ENCODE data around the gene SLC7A5. TPM values are rescaled to one million over a fixed set of nuclear protein-coding genes. Genes with fewer than 3 reads are reported as not detected.
A peak's percentile ranks its signal among the peaks of the same experiment; 100 is the strongest.
"Not testable (repeated sequence)": the region's sequence is repeated elsewhere in the genome, so short reads cannot be mapped to it uniquely, and the experiment has no call there.

Gene SLC7A5
- total RNA-seq, 2 experiments from 2014 or later = 337 to 354 TPM

GRCh38 chr16:87830673-87831420, 38.5 kb downstream of the SLC7A5 start:
- no peak for ATAC-seq
- H3K4me3 Mint-ChIP-seq = no peak overlapping the region
- no peaks in the 10 kb centered on the region for H3K4me1 Mint-ChIP-seq
- DNase-seq = peak; percentile 21
- peaks cover 44% of the 10 kb centered on the region for H3K36me3 Mint-ChIP-seq (ENCODE audit: low read depth)
- intact Hi-C loops (cut with DNase I, micrococcal nuclease) = no loop called here
- H3K27ac Mint-ChIP-seq = peak overlapping the region; percentile 31
- H3K9me3 Mint-ChIP-seq (ENCODE audit: low read depth) = no peaks in the 10 kb centered on the region
- H3K27me3 Mint-ChIP-seq = no peaks in the 10 kb centered on the region
- CTCF ChIA-PET = no interaction called here
- POLR2A ChIA-PET = no interaction called here

DNA sequence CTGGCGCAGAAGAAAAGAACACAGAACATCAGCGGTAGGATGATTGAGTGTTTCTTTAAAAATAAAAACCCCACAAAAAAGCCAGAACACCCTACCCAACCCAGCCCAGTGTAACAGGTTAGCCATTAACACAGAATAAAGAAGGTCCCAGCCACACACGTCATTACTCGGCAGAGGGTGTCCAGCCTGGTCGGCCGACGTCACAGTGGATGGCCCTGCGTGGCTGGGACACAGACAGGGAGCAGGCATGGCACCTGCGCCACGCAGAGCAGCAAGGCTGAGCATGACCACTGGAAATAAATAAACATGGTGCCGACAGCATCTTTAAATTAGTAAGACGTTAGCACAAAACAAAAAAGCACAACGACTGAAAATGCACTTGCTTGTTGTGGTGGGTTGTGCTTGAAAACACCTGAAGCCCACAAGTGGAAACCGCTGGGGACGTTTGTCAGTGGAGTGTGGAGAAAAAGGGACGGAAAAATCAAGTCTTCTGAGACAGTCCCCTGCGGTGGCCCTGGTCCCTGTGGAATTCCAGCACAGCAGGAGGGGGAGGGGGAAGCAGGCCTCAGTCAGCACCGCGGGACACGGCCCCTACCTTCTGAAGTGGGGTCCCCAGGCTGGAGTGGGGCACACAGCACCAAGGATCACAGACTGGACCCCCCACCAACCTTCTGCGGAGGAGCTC, 39.2 kb downstream of the SLC7A5 start:
- H3K4me1 Mint-ChIP-seq = no peaks in the 10 kb centered on the region
- H3K4me3 Mint-ChIP-seq = no peak overlapping the region
- DNase-seq = no peak
- no peaks in the 10 kb centered on the region for H3K27me3 Mint-ChIP-seq
- CTCF ChIA-PET = no interaction called here
- ATAC-seq = no peak
- no peaks in the 10 kb centered on the region for H3K9me3 Mint-ChIP-seq (ENCODE audit: low read depth)
- H3K36me3 Mint-ChIP-seq (ENCODE audit: low read depth) = peaks cover 42% of the 10 kb centered on the region
- intact Hi-C loops (cut with DNase I, micrococcal nuclease) = no loop called here
- H3K27ac Mint-ChIP-seq = peak overlapping the region; percentile 17
- POLR2A ChIA-PET = no interaction called here

DNA sequence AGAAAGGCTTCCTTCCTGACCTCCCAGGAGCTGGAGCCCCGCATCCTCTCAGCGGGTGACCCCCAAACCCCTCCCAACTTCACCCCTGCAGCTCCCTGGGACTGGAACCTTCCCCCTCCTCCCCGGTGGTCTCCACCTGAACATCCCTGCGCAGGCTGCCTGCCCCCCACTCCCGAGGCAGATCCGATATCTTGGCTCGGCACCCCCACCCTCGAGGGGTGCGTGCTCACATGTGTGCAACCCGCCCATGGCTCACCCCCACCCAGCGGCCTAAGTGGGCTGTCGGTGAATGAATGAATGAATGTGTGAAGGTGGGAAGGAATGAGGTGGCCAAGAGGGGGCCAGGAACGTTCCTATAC, 39.7 kb downstream of the SLC7A5 start:
- CTCF ChIA-PET = interaction anchor here (1.5 kb wide), 1 partner anchor 51 kb away, joined by 5 read pairs; no protein-coding TSS in a partner anchor
- ATAC-seq (no peak), DNase-seq (peak; percentile 20)
- Mint-ChIP-seq H3K27me3 (no peaks in the 10 kb centered on the region), H3K27ac (peak overlapping the region; percentile 17), H3K4me3 (no peak overlapping the region), H3K4me1 (no peaks in the 10 kb centered on the region), H3K36me3 (ENCODE audit: low read depth) (peaks cover 42% of the 10 kb centered on the region), H3K9me3 (ENCODE audit: low read depth) (no peaks in the 10 kb centered on the region)
- POLR2A ChIA-PET = no interaction called here
- intact Hi-C loops (cut with DNase I, micrococcal nuclease) = no loop called here

- Mint-ChIP-seq H3K4me1 (no peaks in the 10 kb centered on the region), H3K27ac (no peak overlapping the region), H3K4me3 (no peak overlapping the region), H3K9me3 (ENCODE audit: low read depth) (no peaks in the 10 kb centered on the region), H3K27me3 (no peaks in the 10 kb centered on the region), H3K36me3 (ENCODE audit: low read depth) (peaks cover 39% of the 10 kb centered on the region)
- ATAC-seq (peak; percentile 2), DNase-seq (peak; percentile 32)
- ChIA-PET POLR2A (interaction anchor here (0.9 to 1.8 kb wide), 2 partner anchors 8 to 50 kb away, joined by 3 to 7 read pairs; no protein-coding TSS in a partner anchor), CTCF (interaction anchor here (1.0 to 1.8 kb wide), 3 partner anchors 21 to 50 kb away, joined by 3 to 5 read pairs (median 4); no protein-coding TSS in a partner anchor)
- intact Hi-C loops (cut with DNase I, micrococcal nuclease) = no loop called here
These were observed 40.2 kb downstream of the SLC7A5 start for GRCh38 chr16:87828907-87829621.

- Mint-ChIP-seq H3K27me3 (no peaks in the 10 kb centered on the region), H3K4me3 (no peak overlapping the region), H3K27ac (peak overlapping the region; percentile 42), H3K9me3 (ENCODE audit: low read depth) (no peaks in the 10 kb centered on the region), H3K36me3 (ENCODE audit: low read depth) (peaks cover 34% of the 10 kb centered on the region), H3K4me1 (no peaks in the 10 kb centered on the region)
- CTCF ChIA-PET = interaction anchor here (0.8 to 1.8 kb wide), 5 partner anchors 21 to 50 kb away, joined by 3 to 5 read pairs (median 4); no protein-coding TSS in a partner anchor
- DNase-seq (peak; percentile 49), ATAC-seq (peak; percentile 9)
- intact Hi-C loops (cut with DNase I, micrococcal nuclease) = no loop called here
- POLR2A ChIA-PET = interaction anchor here (0.6 to 1.8 kb wide), 3 partner anchors 9 to 1317 kb away, joined by 3 to 7 read pairs (median 3); no protein-coding TSS in a partner anchor
These were observed 41.0 kb downstream of the SLC7A5 start for GRCh38 chr16:87828071-87828906.

- H3K27me3 Mint-ChIP-seq; DNase-seq; H3K27ac Mint-ChIP-seq; H3K4me1 Mint-ChIP-seq; H3K9me3 Mint-ChIP-seq (ENCODE audit: low read depth); intact Hi-C loops (cut with DNase I, micrococcal nuclease): not testable (repeated sequence)
- POLR2A ChIA-PET = interaction anchor here (0.5 to 1.8 kb wide), 4 partner anchors 48 to 1318 kb away, joined by 3 to 7 read pairs (median 4); no protein-coding TSS in a partner anchor
- CTCF ChIA-PET = interaction anchor here (0.7 to 1.8 kb wide), 4 partner anchors 22 to 139 kb away, joined by 3 to 4 read pairs (median 4); no protein-coding TSS in a partner anchor
- peak overlapping the region; percentile 12 for H3K4me3 Mint-ChIP-seq
- H3K36me3 Mint-ChIP-seq (ENCODE audit: low read depth) = peaks cover 28% of the 10 kb centered on the region
- peak; percentile 4 for ATAC-seq
These were observed 41.8 kb downstream of the SLC7A5 start for GRCh38 chr16:87827588-87827915.

- Mint-ChIP-seq H3K36me3 (ENCODE audit: low read depth) (peaks cover 26% of the 10 kb centered on the region), H3K27ac (no peak overlapping the region), H3K4me3 (peak overlapping the region; percentile 12), H3K9me3 (ENCODE audit: low read depth) (no peaks in the 10 kb centered on the region), H3K4me1 (no peaks in the 10 kb centered on the region), H3K27me3 (no peaks in the 10 kb centered on the region)
- ChIA-PET CTCF (interaction anchor here (0.7 to 1.8 kb wide), 4 partner anchors 23 to 138 kb away, joined by 3 to 4 read pairs (median 4); no protein-coding TSS in a partner anchor), POLR2A (interaction anchor here (0.5 to 0.6 kb wide), 2 partner anchors 55 to 57 kb away, joined by 3 to 4 read pairs; no protein-coding TSS in a partner anchor)
- intact Hi-C loops (cut with DNase I, micrococcal nuclease) = no loop called here
- peak; percentile 56 for DNase-seq
- peak; percentile 20 for ATAC-seq
These were observed 42.3 kb downstream of the SLC7A5 start for GRCh38 chr16:87826798-87827587.

DNA sequence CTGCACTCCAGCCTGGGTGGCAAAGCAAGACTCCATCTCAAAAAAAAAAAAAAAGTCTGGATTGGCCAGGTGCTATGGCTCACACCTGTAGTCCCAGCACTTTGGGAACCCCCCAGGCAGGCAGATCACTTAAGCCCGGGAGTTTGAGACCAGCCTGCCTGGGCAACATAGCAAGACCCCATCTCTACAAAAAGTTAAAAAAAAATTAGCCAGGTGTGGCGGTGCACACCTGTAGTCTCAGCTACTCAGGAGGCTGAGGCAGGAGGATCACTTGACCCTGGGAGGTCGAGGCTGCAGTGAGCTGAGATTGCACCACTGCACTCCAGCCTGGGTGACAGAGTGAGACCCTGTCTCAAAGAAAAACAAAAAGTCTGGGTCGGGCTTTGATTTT, 42.9 kb downstream of the SLC7A5 start:
- POLR2A ChIA-PET = interaction anchor here (1.8 kb wide), 1 partner anchor 19 kb away, joined by 12 read pairs; no protein-coding TSS in a partner anchor
- H3K27me3 Mint-ChIP-seq; ATAC-seq; H3K4me1 Mint-ChIP-seq; H3K9me3 Mint-ChIP-seq (ENCODE audit: low read depth); intact Hi-C loops (cut with DNase I, micrococcal nuclease); H3K27ac Mint-ChIP-seq; H3K4me3 Mint-ChIP-seq: not testable (repeated sequence)
- H3K36me3 Mint-ChIP-seq (ENCODE audit: low read depth) = peaks cover 22% of the 10 kb centered on the region
- peak; percentile 12 for DNase-seq
- CTCF ChIA-PET = interaction anchor here (1.4 kb wide), 1 partner anchor 46 kb away, joined by 7 read pairs; no protein-coding TSS in a partner anchor

DNA sequence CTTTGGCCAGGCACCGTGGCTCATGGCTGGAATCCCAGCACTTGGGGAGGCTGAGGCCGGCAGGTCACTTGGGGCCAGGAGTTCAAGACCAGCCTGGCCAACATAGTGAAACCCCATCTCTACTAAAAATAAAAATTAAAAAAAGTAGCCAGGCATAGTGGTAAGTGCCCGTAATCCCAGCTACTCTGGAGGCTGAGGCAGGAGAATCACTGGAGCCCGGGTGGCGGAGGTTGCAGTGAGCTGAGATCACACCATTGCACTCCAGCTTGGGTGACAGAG, 43.5 kb downstream of the SLC7A5 start:
- H3K4me1 Mint-ChIP-seq; H3K4me3 Mint-ChIP-seq; H3K9me3 Mint-ChIP-seq (ENCODE audit: low read depth); ATAC-seq; intact Hi-C loops (cut with DNase I, micrococcal nuclease); H3K27me3 Mint-ChIP-seq; H3K27ac Mint-ChIP-seq; DNase-seq: not testable (repeated sequence)
- H3K36me3 Mint-ChIP-seq (ENCODE audit: low read depth) = peaks cover 15% of the 10 kb centered on the region
- CTCF ChIA-PET = interaction anchor here (1.0 to 1.4 kb wide), 2 partner anchors 24 to 45 kb away, joined by 3 to 7 read pairs; no protein-coding TSS in a partner anchor
- POLR2A ChIA-PET = interaction anchor here (1.8 to 2.0 kb wide), 2 partner anchors 19 to 47 kb away, joined by 5 to 12 read pairs; no protein-coding TSS in a partner anchor

Data from activated CD4-positive, alpha-beta T cell treated with anti-CD3 and anti-CD28 coated beads for 36 hours (primary cell).